Activated CD4-positive, alpha-beta T cell treated with anti-CD3 and anti-CD28 coated beads for 24 hours (primary cell): ENCODE results near the gene AFMID.
A peak's percentile ranks its signal among the peaks of the same experiment; 100 is the strongest.
"Not testable (repeated sequence)": the region's sequence is repeated elsewhere in the genome, so short reads cannot be mapped to it uniquely, and the experiment has no call there.

Experiments used
- DNase-seq, 2 donors: peaks; one replicate each; pipeline ENCODE4 v3.0.0-alpha.2; 2020; ENCODE audit warnings: low read depth in 2 of 2

AFMID gene

DNA sequence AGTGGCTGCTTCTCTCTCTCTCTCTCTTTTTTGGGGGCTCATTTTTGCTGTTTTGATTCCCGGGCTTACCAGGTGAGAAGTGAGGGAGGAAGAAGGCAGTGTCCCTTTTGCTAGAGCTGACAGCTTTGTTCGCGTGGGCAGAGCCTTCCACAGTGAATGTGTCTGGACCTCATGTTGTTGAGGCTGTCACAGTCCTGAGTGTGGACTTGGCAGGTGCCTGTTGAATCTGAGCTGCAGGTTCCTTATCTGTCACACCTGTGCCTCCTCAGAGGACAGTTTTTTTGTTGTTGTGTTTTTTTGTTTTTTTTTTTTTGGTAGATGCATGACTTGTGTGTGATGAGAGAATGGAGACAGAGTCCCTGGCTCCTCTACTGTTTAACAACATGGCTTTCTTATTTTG, 36.6 kb downstream of the AFMID start:
- no peak for DNase-seq

DNA sequence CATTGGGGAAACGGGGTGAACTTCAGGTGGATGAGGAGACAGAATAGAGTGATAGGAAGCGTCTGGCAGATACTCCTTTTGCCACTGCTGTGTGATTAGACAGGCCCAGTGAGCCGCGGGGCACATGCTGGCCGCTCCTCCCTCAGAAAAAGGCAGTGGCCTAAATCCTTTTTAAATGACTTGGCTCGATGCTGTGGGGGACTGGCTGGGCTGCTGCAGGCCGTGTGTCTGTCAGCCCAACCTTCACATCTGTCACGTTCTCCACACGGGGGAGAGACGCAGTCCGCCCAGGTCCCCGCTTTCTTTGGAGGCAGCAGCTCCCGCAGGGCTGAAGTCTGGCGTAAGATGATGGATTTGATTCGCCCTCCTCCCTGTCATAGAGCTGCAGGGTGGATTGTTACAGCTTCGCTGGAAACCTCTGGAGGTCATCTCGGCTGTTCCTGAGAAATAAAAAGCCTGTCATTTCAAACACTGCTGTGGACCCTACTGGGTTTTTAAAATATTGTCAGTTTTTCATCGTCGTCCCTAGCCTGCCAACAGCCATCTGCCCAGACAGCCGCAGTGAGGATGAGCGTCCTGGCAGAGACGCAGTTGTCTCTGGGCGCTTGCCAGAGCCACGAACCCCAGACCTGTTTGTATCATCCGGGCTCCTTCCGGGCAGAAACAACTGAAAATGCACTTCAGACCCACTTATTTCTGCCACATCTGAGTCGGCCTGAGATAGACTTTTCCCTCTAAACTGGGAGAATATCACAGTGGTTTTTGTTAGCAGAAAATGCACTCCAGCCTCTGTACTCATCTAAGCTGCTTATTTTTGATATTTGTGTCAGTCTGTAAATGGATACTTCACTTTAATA, 37.3 kb downstream of the AFMID start:
- DNase-seq, result no peak

DNA sequence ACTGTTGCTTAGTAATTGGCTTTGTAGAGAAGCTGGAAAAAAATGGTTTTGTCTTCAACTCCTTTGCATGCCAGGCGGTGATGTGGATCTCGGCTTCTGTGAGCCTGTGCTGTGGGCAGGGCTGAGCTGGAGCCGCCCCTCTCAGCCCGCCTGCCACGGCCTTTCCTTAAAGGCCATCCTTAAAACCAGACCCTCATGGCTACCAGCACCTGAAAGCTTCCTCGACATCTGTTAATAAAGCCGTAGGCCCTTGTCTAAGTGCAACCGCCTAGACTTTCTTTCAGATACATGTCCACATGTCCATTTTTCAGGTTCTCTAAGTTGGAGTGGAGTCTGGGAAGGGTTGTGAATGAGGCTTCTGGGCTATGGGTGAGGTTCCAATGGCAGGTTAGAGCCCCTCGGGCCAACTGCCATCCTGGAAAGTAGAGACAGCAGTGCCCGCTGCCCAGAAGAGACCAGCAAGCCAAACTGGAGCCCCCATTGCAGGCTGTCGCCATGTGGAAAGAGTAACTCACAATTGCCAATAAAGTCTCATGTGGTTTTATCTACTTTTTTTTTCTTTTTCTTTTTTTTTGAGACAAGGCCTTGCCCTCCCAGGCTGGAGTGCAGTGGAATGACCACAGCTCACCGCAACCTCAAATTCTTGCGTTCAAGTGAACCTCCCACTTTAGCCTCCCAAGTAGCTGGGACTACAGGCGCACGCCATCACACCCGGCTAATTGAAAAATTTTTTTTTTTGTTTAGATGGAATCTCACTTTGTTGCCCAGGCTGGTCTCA, 38.1 kb downstream of the AFMID start:
- no peak for DNase-seq

DNA sequence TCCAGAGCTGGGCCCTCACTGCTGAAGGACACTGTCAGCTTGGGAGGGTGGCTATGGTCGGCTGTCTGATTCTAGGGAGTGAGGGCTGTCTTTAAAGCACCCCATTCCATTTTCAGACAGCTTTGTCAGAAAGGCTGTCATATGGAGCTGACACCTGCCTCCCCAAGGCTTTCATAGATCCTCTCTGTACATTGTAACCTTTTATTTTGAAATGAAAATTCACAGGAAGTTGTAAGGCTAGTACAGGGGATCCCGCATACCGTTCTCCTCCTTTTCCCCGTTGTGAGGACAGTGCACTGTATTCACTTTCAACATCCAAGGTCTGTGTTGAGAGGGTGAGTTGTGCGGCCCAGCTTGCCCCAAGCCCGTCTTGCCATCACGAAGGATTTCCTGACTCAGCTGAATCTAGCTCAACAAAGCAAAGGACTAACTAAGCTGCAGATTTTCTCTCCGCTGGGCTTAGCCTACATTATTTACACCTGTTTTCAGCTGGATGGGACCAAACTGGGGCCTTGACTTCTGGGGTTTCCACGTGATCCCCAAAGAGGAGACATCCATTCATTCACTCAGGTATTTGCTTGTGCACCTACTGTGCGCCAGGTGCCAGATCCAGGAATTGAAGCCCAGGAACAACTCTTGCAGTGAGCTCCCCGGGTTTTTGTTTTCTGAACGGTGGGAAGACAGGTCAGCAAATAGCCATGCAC, 39.0 kb downstream of the AFMID start:
- DNase-seq, result no peak

DNA sequence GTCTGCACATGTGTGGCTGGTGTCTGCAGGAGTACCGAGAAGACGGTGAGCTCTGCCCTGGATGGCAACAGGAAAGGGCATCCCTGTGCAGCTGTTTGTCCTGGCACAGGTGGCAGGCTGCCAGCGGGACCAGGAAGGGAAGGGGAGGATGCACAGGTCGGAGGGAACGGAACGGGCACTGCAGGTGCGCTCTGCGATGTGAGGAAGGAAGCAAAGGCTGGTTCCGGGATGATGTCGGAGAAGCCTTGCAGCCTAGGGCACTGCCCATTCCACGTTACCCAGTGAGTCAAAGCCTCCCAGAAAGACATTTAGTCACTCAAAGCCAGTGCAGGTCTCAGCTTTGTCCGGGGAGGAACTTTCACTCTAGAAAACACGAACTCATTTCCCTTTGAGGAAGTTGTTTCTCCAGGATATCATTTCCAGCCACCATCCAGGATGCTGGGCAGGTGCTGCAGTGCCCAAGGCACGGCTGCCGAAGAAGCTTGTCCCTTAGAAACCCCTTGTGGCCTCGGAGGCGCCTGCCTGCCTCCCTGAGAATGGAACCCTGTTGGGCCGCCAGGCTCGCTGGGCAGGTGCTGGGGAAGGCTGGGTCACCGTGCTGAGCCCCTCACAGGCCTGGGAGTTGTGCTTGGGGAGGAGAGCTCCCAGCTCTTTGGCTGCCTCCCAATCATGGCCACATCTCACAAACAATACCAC, 39.7 kb downstream of the AFMID start:
- no peak for DNase-seq

DNA sequence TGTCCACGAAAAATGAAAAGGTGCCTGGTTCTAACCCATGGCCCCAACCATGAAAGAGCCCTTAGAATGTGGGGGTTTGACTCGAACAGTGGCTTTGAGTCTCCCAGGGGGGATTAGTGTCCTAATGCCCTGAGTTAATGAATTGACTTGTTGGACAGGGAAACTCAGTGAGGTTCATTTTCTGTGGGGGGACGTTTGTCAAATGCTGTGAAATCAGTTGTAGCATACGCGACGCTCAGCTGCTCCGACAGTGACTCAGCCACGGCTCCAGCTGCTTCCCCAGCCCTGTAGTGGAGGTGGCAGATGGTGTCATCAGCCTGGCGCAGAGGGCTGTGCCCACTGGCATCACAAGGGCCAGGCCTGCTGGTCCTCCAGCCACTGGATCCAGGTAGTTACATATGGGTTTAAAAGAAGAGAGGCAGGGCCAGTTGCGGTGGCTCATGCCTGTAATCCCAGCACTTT, 40.3 kb downstream of the AFMID start:
- DNase-seq, result no peak

DNA sequence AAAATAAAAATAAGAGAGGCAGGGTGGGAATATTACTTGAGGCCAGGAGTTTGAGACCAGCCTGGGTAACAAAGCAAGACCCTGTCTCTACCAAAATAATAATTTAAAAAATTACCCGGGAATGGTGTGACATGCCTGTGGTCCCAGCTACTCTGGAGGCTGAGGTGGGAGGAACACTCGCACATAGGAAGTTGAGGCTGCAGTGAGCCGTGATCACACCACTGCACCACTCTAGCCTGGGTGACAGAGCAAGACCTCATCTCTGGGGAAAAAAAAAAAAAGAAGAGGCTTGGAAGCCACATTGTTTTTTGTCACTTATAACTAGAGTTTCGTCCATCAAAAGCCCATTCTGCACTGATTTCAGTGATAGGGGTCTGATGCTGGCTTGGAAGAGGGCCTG, 41.0 kb downstream of the AFMID start:
- no peak for DNase-seq

DNA sequence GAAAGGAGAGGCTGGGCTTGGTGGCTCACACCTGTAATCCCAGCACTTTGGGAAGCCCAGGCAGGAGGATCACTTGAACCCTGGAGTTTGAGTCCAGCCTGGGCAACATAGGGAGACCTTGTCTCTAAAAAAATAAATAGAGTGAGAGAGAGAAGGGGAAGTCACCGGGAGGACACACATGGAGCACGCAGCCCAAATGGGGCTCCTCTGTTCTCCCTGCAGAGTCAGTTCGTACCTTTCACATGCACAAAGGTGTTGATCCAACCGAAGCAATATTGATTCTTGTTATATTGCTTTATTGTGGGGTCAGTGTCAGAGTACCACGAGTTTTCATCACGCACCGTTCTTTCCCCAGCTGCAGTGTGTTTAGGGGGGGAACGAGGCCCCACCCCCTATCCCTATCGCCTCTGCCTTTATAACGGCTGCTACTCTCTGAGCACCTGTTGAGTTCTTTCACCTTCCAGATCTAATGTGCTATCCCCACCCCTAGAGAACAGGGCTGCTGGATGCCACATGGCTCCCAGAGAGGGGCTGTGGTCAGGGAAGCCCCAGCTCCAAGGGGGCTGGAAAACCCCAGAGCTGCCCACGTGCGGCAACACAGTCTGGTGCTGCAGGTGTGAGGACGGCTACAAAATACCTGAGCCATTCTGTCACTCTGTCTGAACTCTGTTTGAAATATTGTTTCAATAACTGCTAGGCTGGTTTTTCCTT, 43.2 kb downstream of the AFMID start:
- DNase-seq, result no peak

DNA sequence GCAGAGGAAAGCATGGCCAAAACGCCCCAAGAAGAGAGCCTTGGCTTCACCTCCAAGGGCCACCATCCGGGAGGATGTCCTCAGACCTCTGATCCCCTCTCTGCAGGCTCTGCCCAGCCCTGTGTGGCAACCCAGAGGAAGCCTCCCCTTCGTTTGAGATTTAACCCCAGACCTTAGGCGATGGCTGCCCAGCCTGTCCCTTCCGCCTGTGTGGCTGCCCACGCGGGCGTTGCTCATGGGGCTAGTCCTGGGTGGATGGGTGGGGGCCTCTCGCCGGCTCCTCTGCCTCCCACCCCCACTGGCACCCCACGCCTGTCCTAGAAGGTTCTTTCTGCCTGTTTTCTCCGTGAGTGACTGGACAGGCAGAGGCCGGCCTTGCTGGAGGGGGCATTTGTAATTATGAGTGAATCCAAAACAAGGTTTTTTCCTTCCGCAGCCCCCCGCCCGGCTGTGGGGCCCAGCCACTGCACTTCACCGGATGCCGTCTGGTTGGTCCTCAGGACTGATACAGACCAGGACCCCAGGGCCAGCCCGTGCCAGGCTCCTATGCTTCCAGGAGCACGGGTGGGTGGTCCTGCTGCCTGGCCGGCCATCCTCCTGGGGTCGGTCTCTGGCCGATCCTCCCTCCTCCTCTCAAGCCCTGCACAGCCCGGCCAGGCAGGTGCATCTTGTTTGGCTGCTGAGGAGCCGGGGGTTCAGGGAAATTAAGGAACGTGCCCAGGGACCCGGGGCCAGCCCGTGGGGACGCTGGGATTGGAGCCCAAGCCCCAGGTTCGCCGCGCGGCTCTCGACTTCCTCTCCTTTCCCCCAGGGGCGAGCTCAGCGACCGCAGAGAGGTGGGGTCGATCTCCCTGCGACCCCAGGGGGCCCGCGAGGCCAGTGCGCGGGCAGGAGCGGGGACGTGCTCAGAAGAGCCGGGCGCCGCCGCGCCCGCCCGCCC, 44.1 kb downstream of the AFMID start, which contains the start of gene TMEM235:
Gene TMEM235 (plus strand): TSS at position 636 of the 940 bp plus-strand sequence. CDS start 393 bp downstream, outside the sequence.
- DNase-seq, result no peak

DNA sequence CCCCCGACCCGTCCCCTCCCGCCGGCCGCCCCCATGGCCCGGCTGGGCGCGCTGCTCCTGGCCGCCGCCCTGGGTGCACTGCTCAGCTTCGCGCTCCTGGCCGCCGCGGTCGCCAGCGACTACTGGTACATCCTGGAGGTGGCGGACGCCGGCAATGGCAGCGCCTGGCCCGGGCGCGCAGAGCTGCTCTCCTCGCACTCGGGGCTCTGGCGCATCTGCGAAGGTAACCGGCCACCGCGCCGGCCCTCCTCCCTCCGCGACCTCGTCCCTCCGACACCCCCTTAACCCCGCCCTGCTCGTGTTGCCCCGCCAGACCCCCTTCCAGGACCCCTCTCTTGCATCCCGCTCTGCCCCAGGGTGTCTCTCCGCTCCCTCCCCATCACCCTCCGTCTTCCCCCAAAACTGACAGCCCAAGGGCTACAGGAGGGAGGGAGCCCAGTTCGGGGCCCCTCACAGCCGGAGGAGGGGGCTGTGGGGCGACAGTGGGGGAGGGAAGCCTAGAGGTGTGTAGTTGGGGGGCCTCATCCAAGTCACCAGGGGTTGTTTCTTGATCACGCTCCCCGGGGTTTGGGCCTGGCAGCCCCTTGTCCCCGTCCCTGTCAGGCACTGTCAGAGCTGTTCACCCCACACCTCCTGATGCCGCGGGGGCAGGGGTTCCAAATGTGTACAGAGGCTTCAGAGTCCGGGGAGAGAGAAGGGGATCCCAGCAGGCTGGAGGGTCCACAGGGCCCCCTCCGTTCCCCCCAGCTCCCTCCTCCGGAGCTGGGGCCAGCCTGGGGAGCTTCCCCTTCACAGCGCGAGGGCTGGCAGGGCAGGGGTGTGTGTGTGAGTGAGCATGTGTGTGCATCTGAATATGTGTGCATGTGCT, 45.1 kb downstream of the AFMID start:
- DNase-seq, result peak in 1 of 2 donors; percentile 26

DNA sequence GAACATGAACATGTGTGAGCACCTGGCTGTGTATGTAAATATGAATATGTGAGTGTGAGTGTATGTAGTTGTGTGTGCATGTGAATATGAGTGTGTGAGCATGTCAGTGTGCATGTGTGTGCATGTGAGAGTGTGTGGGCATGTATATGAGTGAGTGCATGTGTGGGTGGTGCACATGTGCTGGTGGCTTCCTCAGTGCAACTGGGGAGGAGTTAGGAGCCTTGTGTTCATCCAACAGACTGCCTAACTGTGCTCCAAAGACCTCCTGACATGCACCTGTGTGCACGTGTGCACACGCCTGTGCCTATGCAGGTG, 45.7 kb downstream of the AFMID start:
- DNase-seq, result no peak

DNA sequence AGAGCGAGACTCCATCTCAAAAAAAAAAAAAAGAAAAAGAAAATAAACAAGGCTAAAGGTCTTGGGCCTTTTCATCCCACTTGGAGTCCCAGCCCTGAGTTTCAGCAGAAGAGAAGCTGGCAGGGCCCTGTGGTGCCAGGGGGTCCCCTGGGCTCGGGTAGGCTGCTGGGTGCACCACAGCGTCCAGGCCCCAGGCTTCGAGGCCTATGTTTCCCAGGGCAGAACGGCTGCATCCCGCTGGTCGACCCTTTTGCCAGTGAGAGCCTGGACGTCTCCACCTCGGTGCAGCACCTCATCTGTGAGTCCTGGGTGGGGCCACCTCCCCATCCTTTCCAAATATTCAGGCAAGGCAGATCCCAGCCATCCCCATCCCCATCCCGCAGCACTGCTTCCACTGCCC, 46.5 kb downstream of the AFMID start:
- no peak for DNase-seq

DNA sequence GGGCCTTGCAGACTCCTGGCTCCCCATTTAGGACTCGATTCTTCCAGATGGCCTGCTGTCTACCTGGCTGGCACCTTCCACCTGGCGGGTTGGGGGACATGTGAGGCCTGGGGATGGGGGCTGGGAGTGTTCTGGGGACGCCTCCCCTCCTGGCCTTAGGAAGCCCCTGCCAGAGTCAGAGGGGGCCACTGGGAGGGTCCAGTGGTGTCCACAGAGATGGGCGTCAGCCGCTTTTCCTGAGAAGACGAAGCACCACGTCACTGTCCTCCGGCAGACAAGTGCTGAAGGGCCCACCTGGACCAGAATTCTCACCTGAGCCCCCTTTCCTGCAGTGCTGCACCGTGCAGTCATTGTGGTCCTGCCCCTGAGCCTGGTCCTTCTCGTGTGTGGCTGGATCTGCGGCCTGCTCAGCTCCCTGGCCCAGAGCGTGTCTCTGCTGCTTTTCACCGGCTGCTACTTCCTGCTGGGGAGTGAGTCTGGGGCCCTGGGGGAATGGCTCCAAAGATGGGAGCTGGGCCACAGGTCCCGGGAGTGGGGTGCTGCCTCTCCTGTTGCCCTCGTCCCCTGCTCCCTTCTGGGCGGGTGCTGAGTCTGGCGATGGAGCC, 47.2 kb downstream of the AFMID start:
- no peak for DNase-seq

DNA sequence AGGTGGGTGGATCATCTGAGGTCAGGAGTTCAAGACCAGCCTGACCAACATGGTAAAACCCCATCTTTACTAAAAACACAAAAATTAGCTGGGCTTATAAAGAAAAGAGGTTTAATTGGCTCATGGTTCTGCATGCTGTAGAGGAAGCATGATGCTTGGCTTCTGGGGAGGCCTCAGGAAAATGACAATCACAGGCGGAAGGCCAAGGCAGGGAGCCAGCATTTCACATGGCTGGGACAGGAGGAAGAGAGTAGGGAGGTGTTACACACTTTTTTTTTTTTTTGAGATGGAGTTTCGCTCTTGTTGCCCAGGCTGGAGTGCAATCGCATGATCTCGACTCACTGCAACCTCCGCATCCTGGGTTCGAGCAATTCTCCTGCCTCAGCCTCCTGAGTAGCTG, 47.9 kb downstream of the AFMID start:
- not testable (repeated sequence) for DNase-seq

DNA sequence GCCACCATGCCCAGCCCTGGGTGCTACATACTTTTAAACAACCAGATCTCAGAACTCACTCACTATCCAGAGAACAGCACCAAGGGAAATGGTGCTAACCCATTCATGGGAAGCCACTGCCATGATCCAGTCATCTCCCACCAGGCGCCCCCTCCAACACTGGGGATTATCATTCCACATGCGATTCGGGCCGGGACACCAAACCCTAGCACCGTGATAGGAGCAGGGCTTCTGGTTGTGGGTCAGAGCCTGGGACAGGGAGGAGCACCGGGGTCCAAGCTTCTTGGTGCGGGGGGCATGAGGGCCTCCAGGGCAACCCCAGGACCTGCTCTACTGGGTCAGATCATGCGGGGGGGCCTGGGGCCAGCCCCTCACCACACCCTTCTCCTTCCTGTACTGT, 48.7 kb downstream of the AFMID start:
- no peak for DNase-seq

DNA sequence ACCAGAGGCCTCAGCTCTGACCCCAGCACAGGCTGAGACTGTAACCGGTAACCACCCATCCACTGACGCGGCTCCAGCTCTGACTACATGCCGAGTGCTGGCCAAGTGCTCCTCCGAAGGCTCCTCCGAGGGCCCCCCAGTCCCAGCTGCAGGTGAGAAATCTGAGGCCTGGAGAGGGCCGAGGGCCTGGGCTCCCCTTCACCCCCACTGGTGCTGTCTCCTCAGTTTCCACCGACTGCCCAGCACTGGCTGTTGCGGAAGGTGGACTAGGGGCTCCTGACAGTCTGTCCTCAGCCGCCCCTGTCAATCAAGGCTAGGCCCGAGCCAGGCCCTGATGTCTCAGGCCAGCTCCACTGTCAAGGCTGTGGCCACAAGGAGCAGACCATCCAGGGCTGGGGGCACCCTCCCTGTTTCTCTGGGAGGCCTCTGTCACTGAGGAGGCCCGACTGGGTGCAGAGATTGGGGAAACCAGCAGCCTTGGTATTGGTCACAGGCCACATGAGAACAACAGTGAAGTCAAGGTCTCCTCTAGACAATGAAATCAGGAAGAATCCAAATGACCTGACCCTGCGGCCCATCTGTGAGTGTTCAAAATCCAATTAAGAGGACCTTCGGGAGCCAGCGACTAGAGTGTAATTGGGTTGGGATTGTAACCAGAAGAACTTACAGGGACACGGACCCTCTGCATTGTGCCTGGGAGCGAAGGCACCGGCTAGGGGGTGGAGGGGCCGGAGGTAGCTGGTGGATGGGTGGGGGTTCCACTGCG, 49.4 kb downstream of the AFMID start:
- DNase-seq, result no peak

DNA sequence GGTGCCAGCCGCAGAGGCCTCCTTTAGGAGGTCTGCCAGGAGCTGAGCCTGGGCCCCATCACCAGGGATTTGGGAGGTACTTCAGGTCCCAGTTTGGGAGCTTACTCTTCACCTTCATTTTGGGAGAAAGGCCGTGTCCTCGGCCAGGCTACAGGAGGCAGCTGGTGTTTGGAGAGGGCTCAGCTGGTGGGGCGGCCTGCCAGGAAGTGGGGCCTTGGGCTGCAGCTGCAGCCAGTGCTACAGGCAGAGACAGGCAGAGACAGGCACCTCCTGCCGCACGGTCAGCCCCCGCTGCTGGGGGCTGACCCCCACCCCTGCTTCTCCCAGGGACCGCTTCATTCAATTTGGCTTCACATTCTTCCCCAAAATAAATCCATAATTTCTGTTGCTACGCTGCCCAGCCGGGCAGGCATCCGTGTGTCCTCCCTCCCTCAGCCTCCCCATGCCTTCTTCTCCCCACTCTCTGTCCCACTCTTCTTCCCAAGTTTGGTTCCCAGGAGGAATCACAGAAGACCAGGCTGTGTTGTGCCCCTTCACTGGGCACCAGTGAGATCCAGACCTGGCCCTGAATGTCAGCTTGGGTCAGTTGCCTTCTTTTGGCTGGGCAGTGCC, 50.3 kb downstream of the AFMID start:
- DNase-seq, result no peak
